PC-3 (cell line): Measurements from ENCODE around the gene OR5P2. TPM values are rescaled to one million over a fixed set of nuclear protein-coding genes. Genes with fewer than 3 reads are reported as not detected.

Experiments used
- ATAC-seq: fragments of 200-7000 bp; cut with Tn5 transposase; 2 replicates; pipeline ENCODE4 v1.9.1; 2020; ENCODE audit warnings: mild to moderate bottlenecking, moderate library complexity
- BruUV-seq: library from RNA; stranded (reverse); fragments of 400-500 nt; replicated peaks from 2 replicates; lab custom pipeline; 2021; lab: Mats Ljungman, UMichigan
- CTCF ChIA-PET: fragments of 300-600 bp; sonication (Branson Sonifier 250); formaldehyde crosslinking; loops from one replicate; lab custom pipeline; 2022; ENCODE audit warnings: antibody characterized with exemption; lab: Charles Lee
- POLR2A ChIA-PET: fragments of 300-600 bp; sonication (Branson Sonifier 250); formaldehyde crosslinking; loops from one replicate; lab custom pipeline; 2022; ENCODE audit warnings: antibody characterized with exemption; ENCODE audit not compliant: unreplicated experiment; lab: Charles Lee
- DNase-seq: peaks from one replicate; pipeline ENCODE4 v3.0.0-alpha.2; 2015
- H2AFZ ChIP-seq: fragments of 300-600 bp; sonication (generic); 2 replicates; pipeline ENCODE4 v1.6.0; 2016; ENCODE audit warnings: antibody characterized with exemption, low read length
- H3F3A ChIP-seq: fragments of 300-600 bp; sonication (generic); one replicate; pipeline ENCODE4 v1.6.0; 2017; ENCODE audit warnings: antibody characterized with exemption, low read length, control low read depth, mild to moderate bottlenecking; ENCODE audit not compliant: unreplicated experiment
- H3K27ac ChIP-seq: fragments of 300-600 bp; sonication (generic); 2 replicates; pipeline ENCODE4 v1.5.1; 2016; ENCODE audit warnings: mild to moderate bottlenecking, low read length
- H3K27me3 ChIP-seq: fragments of 300-600 bp; sonication (generic); 2 replicates; pipeline ENCODE4 v1.6.1; 2016; ENCODE audit warnings: low read length, mixed read lengths
- H3K36me3 ChIP-seq: fragments of 300-600 bp; sonication (generic); 2 replicates; pipeline ENCODE4 v1.6.1; 2016; ENCODE audit warnings: low read depth, mixed run types, low read length, mixed read lengths
- H3K4me1 ChIP-seq: fragments of 300-600 bp; sonication (generic); 2 replicates; pipeline ENCODE4 v1.5.1; 2016; ENCODE audit warnings: low read length; ENCODE audit not compliant: insufficient read depth
- H3K4me2 ChIP-seq: fragments of 300-600 bp; sonication (generic); 2 replicates; pipeline ENCODE4 v1.6.0; 2016; ENCODE audit warnings: low read length
- H3K4me3 ChIP-seq: fragments of 300-600 bp; sonication (generic); 2 replicates; pipeline ENCODE4 v1.5.1; 2016; ENCODE audit warnings: mild to moderate bottlenecking, low read length, mixed read lengths
- H3K79me2 ChIP-seq: fragments of 300-600 bp; sonication (generic); 2 replicates; pipeline ENCODE4 v1.6.1; 2017; ENCODE audit warnings: low read length, mixed read lengths
- H3K9ac ChIP-seq: fragments of 300-600 bp; sonication (generic); 2 replicates; pipeline ENCODE4 v1.6.0; 2016; ENCODE audit warnings: mild to moderate bottlenecking, low read length
- H3K9me2 ChIP-seq: fragments of 300-600 bp; sonication (generic); replicated peaks from 2 replicates; pipeline ENCODE4 v1.6.1; 2016; ENCODE audit warnings: mixed run types, low read length, mixed read lengths
- H3K9me3 ChIP-seq: fragments of 300-600 bp; sonication (generic); 2 replicates; pipeline ENCODE4 v1.6.1; 2016; ENCODE audit warnings: low read length, mixed read lengths
- H4K20me1 ChIP-seq: fragments of 300-600 bp; sonication (generic); 2 replicates; pipeline ENCODE4 v1.6.1; 2016; ENCODE audit warnings: low read length, mixed read lengths
- EZH2 ChIP-seq: fragments of 300-600 bp; sonication (generic); IDR thresholded peaks from one replicate; pipeline ENCODE4 v1.6.1; 2017; ENCODE audit warnings: antibody characterized with exemption, mild to moderate bottlenecking, low read length; ENCODE audit not compliant: unreplicated experiment
- EZH2phosphoT487 ChIP-seq: fragments of 300-600 bp; sonication (generic); IDR thresholded peaks from 2 replicates; pipeline ENCODE4 v1.6.1; 2018; ENCODE audit warnings: mild to moderate bottlenecking, antibody characterized with exemption, low read length, borderline replicate concordance
- intact Hi-C: fragments of 100-400 bp; cut with micrococcal nuclease; formaldehyde crosslinking; loops from 2 replicates; pipeline ENCODE4 v1.9.0; 2023
- total RNA-seq: library from RNA; depleted of rRNA; stranded (reverse); fragments of >200 nt; gene quantifications from 2 replicates; pipeline ENCODE4 v1.2.3, GENCODE V29; 2014; rRNA removed
- TF ChIP-seq, protein P1 (sequence below): fragments of 300-600 bp; sonication (generic); conservative IDR thresholded peaks from 2 replicates; pipeline ENCODE4 v1.5.1; 2017; ENCODE audit warnings: antibody characterized with exemption, low read depth, mild to moderate bottlenecking, low read length

The OR5P2 gene
- total RNA-seq, 1 experiment from 2014 or later = not detected

DNA sequence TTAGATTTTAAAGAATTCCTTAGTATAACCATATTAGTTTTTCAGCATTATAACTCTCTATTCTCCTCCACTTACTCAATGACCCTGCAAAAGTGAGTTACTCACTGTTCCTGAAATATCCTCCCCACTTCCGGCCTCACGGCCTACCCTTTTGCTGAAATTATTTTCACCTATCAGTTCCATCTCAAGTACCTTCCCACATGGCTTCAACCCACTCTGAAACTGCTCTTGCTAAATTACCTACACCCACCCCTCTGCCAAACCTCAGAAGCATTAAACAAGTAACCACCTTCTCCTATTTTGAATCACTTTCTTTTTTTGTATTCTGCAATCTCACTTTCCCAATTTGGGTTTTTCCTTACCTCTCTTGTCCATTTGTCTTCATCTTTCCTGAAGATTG is 37.7 kb downstream of the OR5P2 start:
- H3K4me1 ChIP-seq = no peaks in the 10 kb centered on the region
- ATAC-seq (no peak), DNase-seq (no peak)
- H4K20me1 ChIP-seq = no peaks in the 10 kb centered on the region
- H3K4me3 ChIP-seq = no peak overlapping the region
- no peak overlapping the region for H3K27ac ChIP-seq
- H3K4me2 ChIP-seq = no peak overlapping the region
- H3F3A ChIP-seq = no peaks in the 10 kb centered on the region
- intact Hi-C loops = no loop called here
- ChIA-PET POLR2A (no interaction called here), CTCF (no interaction called here)
- no peak overlapping the region for H2AFZ ChIP-seq
- TF ChIP-seq, protein P1, sequence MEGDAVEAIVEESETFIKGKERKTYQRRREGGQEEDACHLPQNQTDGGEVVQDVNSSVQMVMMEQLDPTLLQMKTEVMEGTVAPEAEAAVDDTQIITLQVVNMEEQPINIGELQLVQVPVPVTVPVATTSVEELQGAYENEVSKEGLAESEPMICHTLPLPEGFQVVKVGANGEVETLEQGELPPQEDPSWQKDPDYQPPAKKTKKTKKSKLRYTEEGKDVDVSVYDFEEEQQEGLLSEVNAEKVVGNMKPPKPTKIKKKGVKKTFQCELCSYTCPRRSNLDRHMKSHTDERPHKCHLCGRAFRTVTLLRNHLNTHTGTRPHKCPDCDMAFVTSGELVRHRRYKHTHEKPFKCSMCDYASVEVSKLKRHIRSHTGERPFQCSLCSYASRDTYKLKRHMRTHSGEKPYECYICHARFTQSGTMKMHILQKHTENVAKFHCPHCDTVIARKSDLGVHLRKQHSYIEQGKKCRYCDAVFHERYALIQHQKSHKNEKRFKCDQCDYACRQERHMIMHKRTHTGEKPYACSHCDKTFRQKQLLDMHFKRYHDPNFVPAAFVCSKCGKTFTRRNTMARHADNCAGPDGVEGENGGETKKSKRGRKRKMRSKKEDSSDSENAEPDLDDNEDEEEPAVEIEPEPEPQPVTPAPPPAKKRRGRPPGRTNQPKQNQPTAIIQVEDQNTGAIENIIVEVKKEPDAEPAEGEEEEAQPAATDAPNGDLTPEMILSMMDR = no peak
- TF ChIP-seq EZH2phosphoT487 (no peak), EZH2 (no peak)
- no peak overlapping the region for H3K9ac ChIP-seq
- H3K27me3 ChIP-seq = peaks cover 6% of the 10 kb centered on the region; the same call in 1 of the 2 replicates
- no TSS peak for BruUV-seq
- H3K36me3 ChIP-seq = no peaks in the 10 kb centered on the region
- H3K9me2 ChIP-seq = no peaks in the 10 kb centered on the region
- H3K9me3 ChIP-seq = no peaks in the 10 kb centered on the region
- no peaks in the 10 kb centered on the region for H3K79me2 ChIP-seq

DNA sequence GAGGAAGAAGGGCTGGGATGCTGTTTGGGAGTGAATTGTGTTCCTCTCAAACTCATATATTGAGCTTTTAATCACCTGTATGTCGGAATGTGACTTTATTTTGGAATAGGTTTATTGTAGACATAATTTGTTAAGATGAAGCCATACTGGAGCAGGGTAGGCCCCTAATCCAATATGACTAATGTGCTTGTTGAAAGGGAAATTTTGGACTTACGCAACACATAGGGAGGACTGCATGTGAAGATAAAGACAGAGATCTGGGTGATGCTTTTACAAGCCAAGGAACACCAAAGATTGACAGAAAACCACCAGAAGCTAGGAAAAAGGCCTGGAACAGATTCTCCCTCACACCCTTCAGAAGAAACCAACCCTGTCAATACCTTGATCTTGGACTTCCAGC is 47.3 kb downstream of the OR5P2 start:
- Histone ChIP-seq H3K9me2 (no peaks in the 10 kb centered on the region), H3K36me3 (no peaks in the 10 kb centered on the region), H3K4me2 (no peak overlapping the region), H3K27ac (no peak overlapping the region), H3K9me3 (no peaks in the 10 kb centered on the region), H2AFZ (no peak overlapping the region), H3K4me3 (no peak overlapping the region), H3F3A (no peaks in the 10 kb centered on the region), H3K9ac (no peak overlapping the region), H4K20me1 (no peaks in the 10 kb centered on the region), H3K79me2 (no peaks in the 10 kb centered on the region), H3K4me1 (no peaks in the 10 kb centered on the region), H3K27me3 (peaks cover 12% of the 10 kb centered on the region)
- POLR2A ChIA-PET = no interaction called here
- TF ChIP-seq EZH2phosphoT487 (no peak), EZH2 (no peak)
- TF ChIP-seq, protein P1 = no peak
- BruUV-seq = no TSS peak
- intact Hi-C loops = no loop called here
- CTCF ChIA-PET = no interaction called here
- no peak for DNase-seq
- ATAC-seq = no peak

Other genes with a start within 250 kb of the OR5P2 start
- 2.9 and 5.4 TPM in 2 replicates for gene CYB5R2, start 123.4 kb downstream of the OR5P2 start, total RNA-seq
- gene OVCH2, start 90.5 kb downstream of the OR5P2 start, total RNA-seq = not detected in 2 replicates
- not detected in 2 replicates for gene OR5P3, start 33.9 kb upstream of the OR5P2 start, total RNA-seq
- not detected in 2 replicates for gene OR10A6, start 134.3 kb upstream of the OR5P2 start, total RNA-seq
- gene OR10A3, start 144.8 kb upstream of the OR5P2 start, total RNA-seq = not detected in 2 replicates
- gene NLRP10, start 168.5 kb upstream of the OR5P2 start, total RNA-seq = 1.9 and 8.9 TPM in 2 replicates
- gene EIF3F, start 190.4 kb upstream of the OR5P2 start, total RNA-seq = 182 and 227 TPM in 2 replicates